ENCODE results near the gene VAX1.
"Not testable (repeated sequence)": the region's sequence is repeated elsewhere in the genome, so short reads cannot be mapped to it uniquely, and the experiment has no call there.

VAX1 gene

GRCh38 chr10:117137911-117138642 is at the start of gene VAX1:
Gene VAX1 (minus strand): TSS chr10:117138270. CDS start chr10:117138056, 214 bp downstream.
- no peak for DNase-seq

DNA sequence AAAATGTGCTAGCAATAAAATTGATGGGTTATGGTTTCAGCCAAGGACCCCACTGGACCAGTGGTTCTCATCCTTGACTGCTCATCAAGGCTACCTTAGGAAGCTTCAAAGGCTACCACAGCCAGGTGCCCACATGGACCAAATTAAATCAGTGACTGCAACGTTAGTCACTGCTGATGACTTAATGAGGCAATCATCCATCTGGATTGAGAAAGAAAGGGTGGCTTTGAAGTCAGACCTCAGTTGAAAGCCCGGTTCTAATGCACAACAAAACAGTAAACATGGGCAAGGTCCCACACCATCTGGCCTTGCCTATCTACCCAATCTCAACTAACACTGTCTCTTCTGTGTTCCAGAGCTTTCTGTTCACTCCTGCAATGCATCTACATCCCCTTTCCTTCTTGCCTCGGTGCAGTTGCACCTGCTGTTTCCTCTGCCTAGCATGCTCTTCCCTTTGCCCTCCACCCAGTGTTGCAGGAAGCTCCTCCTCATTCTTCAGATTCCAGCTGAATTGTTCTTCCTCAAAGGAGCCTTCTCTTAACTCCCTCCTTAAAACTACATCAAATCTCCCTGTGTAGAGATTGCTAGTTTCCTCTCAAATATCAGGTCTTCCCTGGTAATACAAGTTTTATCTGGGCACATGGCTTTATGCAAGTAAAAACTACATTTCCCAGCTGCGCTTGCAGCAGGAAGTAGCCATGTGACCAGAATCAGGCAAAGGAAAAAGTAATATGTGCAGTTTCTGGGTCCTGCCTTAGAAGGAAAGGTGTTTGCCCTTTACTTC is 49.0 kb upstream of the VAX1 start:
- no peak for DNase-seq

DNA sequence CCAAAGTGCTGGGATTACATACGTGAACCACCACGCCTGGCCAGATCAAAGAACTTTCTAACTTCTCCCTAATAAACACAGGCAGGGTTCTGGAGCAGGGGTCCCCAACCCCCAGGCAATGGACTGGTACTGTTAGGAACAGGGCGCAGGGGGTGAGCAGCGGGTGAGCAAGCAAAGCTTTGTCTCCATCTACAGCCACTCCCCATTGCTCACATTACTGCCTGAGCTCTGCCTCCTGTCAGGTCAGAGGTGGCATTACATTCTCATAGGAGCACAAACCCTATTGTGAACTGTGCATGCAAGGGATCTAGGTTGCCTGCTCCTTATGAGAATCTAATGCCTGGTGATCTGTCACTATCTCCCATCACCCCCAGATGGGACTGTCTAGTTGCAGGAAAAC is 47.7 kb upstream of the VAX1 start:
- not testable (repeated sequence) for DNase-seq

- DNase-seq = no peak
These were observed 46.8 kb upstream of the VAX1 start for GRCh38 chr10:117184821-117185220.

- no peak for DNase-seq
These were observed 46.2 kb upstream of the VAX1 start for GRCh38 chr10:117184296-117184695.

- no peak for DNase-seq
These were observed 40.1 kb upstream of the VAX1 start for GRCh38 chr10:117178190-117178589.

DNA sequence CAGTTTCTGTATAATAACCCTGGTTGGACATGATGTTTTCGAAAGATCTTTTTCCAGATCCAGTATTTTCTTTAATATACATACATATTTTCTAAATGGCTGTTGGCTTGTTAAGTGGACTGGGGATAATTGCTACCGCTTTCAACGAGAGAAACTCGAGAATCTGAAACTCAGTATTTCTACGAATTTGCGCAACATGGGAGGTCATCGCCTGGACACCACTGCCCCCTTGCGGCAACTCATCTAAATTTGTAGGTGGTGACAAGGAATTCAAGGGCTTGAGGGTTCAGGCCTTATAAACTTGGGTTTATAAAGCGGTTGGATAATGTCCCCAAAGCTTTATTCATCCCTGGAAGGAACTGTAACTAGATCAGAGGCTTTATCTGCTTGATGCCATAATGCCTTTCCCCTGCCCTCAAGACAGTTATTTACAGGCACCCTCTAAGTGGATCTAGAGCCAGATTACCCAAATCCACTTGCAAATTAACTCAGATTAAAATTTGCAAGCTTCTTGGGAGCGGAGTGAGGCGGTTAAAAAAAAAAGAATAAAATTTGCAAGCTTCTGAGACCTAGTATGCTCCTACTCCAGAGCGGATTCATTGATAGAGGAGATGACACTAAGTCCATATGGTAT is 37.9 kb upstream of the VAX1 start:
- DNase-seq = peak; percentile 29

DNA sequence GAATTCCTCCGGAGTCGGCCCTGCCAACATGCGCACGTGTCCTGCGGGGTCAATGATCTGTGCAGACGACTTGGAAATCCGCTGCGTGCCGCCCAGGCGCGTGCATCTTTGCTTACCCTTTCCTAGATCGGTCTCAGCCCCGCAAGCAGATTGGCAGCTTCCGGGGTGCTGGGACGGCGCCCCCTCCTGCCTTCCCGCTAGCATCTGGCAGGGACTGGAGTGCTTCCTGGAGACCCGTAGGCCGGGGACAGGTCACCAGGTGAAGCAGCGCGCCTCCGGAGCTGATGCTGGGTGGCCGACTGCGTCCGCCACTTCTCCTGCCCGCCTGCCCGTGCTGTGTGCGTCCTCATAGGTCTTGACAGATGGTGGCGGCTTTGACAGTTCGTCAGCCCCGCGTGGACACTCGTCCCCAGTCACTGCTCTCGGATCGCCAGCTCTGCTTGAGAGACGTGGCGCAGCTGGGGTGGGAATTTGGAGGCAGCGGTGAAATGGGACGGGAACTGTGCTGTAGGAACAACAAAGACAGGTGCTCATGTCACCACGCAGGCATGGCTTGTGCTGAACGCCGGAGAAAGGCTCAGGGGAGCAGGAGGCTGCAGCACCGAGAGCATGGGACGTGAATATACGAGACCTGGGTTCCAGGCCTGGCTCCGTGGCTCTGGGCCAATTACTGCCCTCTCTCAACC is 37.3 kb upstream of the VAX1 start:
- DNase-seq = no peak

DNA sequence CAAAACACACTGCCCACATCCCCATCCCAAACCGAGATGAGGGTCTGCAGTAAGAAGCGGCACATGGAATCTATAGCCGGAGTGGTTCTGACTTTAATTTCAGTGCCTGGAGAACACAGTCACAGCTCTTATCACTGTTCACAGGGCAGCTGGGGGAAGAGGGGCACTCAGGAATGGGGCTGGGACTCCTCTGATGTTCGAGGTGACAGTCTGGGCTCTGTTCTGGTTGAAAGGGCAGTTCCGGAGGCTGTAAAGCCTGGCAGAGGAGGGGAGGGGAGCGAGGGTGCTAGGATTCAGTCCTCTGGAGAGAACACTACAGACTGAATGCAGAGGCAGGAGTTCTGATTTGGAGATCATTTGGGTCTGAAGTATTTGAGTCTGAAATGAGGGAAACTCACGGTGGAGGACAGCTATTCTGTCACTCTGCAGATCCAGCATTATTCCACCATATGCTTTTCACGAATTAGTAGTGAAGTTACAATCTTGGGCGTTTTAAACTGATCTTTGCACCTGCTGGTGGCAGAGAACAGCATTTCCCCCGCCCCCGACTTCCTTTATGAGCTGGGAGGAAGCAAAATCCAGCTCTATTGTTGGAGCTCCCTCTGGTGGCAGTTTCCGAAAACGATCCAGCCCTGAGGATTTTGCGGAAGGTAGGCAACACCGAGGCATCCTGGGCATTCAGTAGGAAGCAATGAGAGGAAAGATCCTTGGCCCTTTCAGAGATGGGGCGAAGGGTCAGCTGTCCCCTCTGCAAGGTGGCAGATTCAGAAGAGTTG is 36.6 kb upstream of the VAX1 start:
- peak; percentile 20 for DNase-seq

GRCh38 chr10:117170244-117170643 is 32.2 kb upstream of the VAX1 start:
- no peak for DNase-seq

DNA sequence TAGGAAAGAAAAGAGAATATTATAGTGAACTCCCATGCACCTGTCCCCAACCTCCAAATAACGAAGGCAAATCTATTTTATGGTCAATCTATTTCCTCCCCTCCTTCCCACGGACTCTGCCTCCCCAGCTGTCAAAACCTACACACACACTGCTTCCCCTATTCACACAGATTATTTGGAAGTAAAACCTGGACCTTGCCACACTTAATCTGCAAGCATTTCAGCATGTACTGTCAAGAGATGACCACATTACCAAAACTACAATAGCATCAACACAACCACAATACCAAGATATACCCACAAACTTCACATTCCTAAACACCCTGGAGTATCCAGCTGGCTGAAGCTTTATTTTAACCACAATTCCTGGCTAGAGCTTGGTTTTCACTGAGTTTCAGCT is 31.4 kb upstream of the VAX1 start:
- no peak for DNase-seq

- no peak for DNase-seq
These were observed 30.7 kb upstream of the VAX1 start for GRCh38 chr10:117168729-117169128.

DNA sequence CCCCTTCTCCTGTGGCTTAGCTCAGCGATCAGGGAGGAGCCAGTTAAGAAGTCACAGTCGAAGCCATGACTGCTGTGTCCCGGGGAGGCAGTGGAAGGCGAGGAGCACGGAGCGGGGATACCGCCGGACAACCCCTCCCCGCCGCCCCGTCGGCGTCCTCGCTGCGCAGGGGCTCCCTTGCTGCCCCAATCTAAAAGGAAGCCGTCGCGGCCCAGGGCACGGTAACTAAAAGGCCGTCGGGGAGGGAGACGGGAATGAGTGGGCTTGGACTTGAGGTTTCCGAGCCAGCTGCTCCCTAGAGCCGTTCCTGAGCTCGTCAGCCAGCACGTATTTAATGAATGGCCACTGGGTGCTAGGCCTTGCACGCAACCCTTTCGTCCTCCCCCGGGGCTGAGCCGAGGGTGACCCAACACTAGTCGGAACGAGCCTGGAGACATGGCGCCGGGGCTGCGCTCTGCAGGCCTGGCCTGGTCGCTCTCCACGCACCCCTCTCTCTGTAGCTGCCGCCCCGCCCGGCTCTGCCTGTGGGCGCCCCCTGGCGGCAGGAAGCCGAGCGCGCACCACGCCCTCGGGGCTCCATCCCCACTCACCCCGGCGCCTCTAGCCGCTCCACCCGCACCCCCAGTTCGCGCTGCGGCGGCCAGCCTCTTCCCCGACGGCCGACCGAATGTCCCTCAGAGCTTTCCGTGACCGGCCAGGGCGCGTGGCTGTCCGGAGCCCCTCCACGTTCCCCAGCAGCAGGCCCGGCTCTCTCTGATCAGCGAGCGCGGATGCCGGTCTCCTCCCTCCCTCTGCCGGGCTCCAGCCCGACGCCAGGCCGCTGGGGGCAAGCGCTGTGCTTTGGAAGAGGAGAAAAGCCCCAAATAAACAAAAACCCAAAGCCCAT is 30.0 kb upstream of the VAX1 start:
- DNase-seq = no peak

DNA sequence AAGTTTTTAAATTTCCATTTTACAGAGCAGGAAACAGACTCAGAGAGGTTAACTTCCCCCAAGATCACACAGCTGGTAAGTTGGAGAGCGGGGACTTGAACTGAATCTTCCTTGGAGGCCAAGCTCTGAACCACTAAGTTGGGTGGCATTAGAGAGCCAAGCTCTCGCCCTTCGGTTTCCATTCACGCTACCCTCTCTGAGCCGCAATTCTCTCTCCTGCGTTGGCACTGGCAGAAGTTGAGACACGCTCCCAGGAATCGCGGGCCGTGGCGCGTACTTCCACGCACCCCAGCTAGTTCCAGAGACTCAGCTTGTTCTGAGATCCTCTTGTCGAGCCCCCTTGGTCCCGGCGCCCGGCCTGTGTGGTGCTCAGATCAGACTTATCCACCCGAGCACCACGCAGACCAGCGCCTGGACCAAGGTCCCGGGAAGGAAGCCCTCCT is 29.3 kb upstream of the VAX1 start:
- DNase-seq = no peak

- DNase-seq = no peak
These were observed 28.6 kb upstream of the VAX1 start for GRCh38 chr10:117166418-117167345.

DNA sequence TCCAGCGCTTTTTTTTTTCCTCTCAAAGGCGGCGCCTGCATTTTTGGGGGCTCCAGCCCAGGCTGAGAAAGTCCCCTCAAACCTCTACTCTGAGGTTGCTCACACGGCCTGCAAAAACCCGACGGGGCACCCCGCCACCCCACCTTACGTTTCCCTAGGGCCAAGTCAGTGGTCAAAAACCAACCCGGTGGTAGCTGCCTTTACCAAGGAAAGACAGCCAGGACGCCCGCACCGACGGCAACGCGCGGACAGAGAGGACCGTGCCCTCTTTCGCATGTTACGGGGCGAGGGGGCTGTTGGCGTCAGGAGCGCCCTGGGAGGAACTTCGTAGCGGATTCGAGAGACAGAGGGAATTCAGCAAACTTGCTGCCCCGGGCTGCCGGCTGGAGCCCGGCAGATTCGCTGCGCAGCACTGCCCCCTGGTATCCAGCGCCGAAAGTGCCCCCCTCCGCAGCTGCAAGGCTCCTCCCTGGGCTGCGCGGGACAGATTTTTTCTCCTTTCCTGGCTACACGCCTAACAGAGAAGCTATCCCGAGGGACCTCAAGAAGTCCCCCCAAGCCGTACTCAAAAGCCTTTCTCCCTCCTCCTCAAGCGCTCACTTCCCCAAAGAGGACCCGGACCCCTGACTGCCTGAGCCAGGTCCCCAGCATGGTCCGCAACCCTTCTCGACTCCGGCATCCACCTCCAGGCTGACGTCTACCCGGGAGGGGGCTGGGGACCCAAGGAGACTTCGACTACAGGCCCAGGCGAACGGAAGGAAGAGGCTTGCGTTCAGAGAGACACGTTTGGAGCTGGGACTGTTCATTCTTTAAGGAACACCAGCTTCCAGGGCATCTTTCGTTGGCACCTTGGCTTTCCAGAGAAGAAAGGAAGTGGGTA is 27.7 kb upstream of the VAX1 start:
- no peak for DNase-seq

DNA sequence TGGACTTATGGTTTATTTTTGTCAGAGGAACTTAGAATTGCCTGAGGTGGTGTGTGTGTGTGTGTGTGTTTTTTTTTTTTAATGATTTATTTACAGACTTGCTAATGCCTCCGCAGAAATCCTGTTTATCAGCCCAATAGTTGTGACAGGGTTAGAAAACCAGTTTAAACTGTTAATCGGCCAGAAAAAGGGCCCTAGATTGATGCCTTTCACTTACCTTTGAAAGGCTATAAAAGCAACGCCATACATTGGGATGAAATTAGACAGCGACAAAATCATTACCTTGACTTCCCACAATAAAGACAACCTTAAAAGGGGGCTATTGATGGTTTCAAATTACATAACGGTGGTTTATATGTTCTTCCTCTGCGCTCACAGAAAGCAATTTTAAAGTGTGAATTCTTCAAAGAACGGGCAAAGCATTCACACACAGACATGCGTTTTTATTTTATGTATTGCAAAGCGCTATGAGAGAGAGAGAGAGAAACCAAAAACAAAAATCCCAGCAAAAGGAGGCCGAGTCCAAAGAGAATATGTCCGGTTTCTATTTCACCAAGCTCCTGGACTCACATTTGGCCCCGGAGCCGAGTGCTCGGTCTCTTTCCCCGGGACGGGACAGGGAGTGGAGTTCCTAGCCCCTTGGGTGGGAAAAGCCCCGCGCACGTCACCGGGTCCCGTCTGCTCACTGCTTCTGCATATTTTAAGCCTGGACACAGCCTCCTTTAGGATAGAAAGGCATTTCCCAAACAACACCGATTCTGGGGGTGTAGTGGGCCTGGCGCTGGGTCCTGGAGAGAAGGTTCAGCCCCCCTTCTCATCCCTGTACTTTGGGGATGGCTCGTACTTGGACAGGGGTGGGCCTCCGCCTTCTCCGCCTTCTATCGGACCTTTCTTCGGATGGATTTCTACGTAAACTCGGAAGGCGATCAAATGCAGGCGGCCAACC is 26.8 kb upstream of the VAX1 start:
- DNase-seq = no peak

DNA sequence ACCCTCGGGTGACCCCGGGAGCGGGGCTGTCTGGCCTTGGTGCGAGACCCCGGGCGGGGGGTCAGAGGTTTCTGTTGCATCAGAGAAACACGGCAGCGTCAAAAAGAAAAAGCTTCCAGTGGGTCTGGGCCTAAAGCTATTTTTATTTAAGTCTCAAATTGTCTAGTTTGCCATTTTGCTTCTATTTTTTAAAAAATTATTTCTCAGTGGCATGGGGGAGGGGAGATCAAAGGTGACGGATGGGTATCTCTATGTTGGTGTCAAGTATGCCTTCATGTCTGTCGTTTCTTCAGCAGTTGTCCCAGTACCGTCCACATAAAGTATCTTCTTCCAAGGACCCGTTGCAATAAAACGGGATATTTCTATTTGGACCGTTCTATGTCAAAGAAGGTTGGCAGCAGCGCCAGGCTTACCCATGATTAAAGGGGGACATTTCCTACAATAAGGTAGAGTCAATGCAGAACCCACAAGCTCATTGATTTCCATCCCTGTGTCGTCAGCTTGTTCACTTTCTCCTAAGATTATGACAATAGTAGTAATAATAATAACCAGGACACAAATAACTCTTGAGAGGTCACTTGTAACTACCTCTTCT is 26.0 kb upstream of the VAX1 start:
- DNase-seq = no peak

All from GF-D8 (cell line).